ENCODE measurements around the gene FLCN.

DNA sequence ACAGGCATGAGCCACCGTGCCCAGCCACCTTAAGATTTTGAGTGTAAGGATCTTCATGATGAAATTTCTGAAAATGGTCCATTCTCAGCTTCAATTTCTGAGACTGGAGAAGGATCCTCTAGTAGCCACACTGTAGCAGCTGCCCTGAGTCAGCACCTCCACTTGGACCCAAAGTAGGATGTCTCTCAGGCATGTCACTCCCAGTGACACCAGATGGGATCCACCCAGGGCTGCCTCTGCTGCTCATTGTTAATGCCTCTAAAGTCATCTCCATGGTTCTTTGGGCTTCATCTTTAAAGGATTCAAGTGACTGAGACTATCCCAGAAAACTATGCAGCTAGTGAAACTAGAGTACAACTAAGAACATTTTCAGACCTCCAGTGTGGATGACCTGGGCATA, 38.7 kb downstream of the FLCN start:
- TF ChIP-seq POLR2A (IDR thresholded peaks at IDR 0.05) (no peak), CTCF (IDR thresholded peaks at IDR 0.05) (no peak)

Measured in testis (tissue), 2 donors.